Endothelial cell (in vitro differentiated cells): ENCODE data around the gene ADGB. TPM values are rescaled to one million over a fixed set of nuclear protein-coding genes. Genes with fewer than 3 reads are reported as not detected.
"Not testable (repeated sequence)": the region's sequence is repeated elsewhere in the genome, so short reads cannot be mapped to it uniquely, and the experiment has no call there.

ENCODE experiments used
- DNase-seq: peaks from one replicate; pipeline ENCODE4 v3.0.0; 2021; ENCODE audit warnings: low spot score
- H3K27ac Mint-ChIP-seq: one replicate; pipeline ENCODE4 v1.8.0; 2021; ENCODE audit warnings: mixed read lengths, inconsistent platforms; ENCODE audit not compliant: unreplicated experiment
- H3K27me3 Mint-ChIP-seq: one replicate; pipeline ENCODE4 v1.8.0; 2021; ENCODE audit warnings: mild to moderate bottlenecking, moderate library complexity, mixed read lengths, inconsistent platforms; ENCODE audit not compliant: unreplicated experiment
- H3K36me3 Mint-ChIP-seq: one replicate; pipeline ENCODE4 v1.8.0; 2021; ENCODE audit warnings: mild to moderate bottlenecking, low read depth, mixed read lengths, inconsistent platforms; ENCODE audit not compliant: unreplicated experiment
- H3K4me1 Mint-ChIP-seq: one replicate; pipeline ENCODE4 v1.8.0; 2021; ENCODE audit warnings: mild to moderate bottlenecking, mixed read lengths, inconsistent platforms; ENCODE audit not compliant: unreplicated experiment
- H3K4me3 Mint-ChIP-seq: one replicate; pipeline ENCODE4 v1.8.0; 2021; ENCODE audit warnings: mild to moderate bottlenecking, mixed read lengths, inconsistent platforms; ENCODE audit not compliant: unreplicated experiment
- H3K9me3 Mint-ChIP-seq: one replicate; pipeline ENCODE4 v1.8.0; 2021; ENCODE audit warnings: mixed read lengths, inconsistent platforms; ENCODE audit not compliant: unreplicated experiment
- total RNA-seq: library from RNA; stranded (reverse); fragmentation: NEBNext Ultra II Directional; extraction: Animal tissue kit (Norgen Biotek cat#: 25700); gene quantifications from one replicate; pipeline ENCODE4 v1.2.1, GENCODE V29; 2021; ENCODE audit not compliant: unreplicated experiment
- TF ChIP-seq, protein P1 (sequence below): fragments of 200-600 bp; sonication (generic); IDR thresholded peaks from one replicate; pipeline ENCODE4 v1.5.0; 2021; ENCODE audit warnings: antibody characterized with exemption; ENCODE audit not compliant: unreplicated experiment

The ADGB gene
- total RNA-seq, 1 donor from 2014 or later, result not detected

DNA sequence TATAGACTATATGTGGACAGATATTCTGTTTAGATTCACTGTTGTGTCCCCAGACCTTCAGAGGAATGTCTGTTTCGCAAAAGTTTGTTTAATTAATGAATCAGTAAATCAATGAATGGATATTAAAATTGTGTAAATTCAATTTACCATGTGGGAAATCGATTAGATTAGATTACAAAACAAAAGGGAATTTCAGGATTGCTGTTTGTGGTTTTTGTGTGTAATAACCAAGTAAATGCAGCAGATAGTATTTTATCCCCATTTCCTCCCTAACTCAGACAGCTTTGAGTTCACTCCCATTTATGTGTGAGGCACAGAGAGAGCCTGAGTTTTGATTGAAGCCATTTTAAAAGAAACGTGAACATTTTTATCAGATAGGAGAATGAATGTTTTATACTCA lies 214.8 kb downstream of the ADGB start:
- no peaks in the 10 kb centered on the region for H3K36me3 Mint-ChIP-seq
- no peaks in the 10 kb centered on the region for H3K9me3 Mint-ChIP-seq
- no peak overlapping the region for H3K27ac Mint-ChIP-seq
- TF ChIP-seq, protein P1, sequence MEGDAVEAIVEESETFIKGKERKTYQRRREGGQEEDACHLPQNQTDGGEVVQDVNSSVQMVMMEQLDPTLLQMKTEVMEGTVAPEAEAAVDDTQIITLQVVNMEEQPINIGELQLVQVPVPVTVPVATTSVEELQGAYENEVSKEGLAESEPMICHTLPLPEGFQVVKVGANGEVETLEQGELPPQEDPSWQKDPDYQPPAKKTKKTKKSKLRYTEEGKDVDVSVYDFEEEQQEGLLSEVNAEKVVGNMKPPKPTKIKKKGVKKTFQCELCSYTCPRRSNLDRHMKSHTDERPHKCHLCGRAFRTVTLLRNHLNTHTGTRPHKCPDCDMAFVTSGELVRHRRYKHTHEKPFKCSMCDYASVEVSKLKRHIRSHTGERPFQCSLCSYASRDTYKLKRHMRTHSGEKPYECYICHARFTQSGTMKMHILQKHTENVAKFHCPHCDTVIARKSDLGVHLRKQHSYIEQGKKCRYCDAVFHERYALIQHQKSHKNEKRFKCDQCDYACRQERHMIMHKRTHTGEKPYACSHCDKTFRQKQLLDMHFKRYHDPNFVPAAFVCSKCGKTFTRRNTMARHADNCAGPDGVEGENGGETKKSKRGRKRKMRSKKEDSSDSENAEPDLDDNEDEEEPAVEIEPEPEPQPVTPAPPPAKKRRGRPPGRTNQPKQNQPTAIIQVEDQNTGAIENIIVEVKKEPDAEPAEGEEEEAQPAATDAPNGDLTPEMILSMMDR, result no peak
- DNase-seq, result no peak
- H3K4me3 Mint-ChIP-seq, result no peak overlapping the region
- H3K27me3 Mint-ChIP-seq, result no peaks in the 10 kb centered on the region
- H3K4me1 Mint-ChIP-seq, result peaks cover 7% of the 10 kb centered on the region

GRCh38 chr6:146814148-146814750 lies 215.5 kb downstream of the ADGB start:
- Mint-ChIP-seq H3K4me1 (peaks cover 10% of the 10 kb centered on the region), H3K36me3 (no peaks in the 10 kb centered on the region), H3K4me3 (no peak overlapping the region), H3K27me3 (no peaks in the 10 kb centered on the region), H3K9me3 (no peaks in the 10 kb centered on the region), H3K27ac (no peak overlapping the region)
- DNase-seq, result no peak
- TF ChIP-seq, protein P1, result no peak

- not testable (repeated sequence) for H3K4me3 Mint-ChIP-seq, H3K36me3 Mint-ChIP-seq, H3K9me3 Mint-ChIP-seq, H3K27ac Mint-ChIP-seq, H3K27me3 Mint-ChIP-seq, DNase-seq
- H3K4me1 Mint-ChIP-seq, result peaks cover 11% of the 10 kb centered on the region
Observed at GRCh38 chr6:146815511-146816462, 217.0 kb downstream of the ADGB start.

DNA sequence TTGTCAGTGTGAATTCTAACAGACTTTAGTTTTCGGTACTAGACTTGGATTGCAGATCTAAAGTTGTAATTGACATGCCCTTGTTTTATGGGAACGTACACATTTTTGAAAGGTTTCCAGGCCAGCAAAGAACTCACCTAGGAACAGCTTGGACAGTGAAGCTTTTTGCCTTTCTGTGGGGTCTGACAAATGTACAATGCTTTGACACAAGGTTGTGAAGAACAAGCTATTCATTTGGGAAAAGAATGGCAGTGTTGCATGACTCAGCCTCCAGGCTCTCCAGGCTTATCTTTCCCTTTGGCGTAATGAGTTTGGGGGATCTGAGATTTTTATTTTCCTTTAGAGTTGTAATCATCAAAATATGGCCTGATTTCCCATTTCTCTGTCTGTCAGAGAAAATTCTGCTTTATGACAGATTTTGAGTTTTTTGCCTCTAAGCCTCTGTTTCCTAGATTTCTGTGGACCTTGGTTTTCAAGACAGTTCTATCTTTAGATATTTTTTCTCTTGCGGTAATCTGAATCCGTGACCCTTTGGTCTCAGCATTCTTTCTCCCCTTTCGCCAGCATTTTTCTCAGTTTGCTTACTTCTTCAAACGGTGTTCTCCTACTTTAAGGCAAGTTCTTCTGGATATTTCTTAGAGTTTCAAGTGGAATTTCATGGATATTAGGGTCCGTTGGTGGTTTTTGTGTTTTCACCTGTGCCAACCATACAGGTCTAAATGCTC lies 221.0 kb downstream of the ADGB start:
- Mint-ChIP-seq H3K4me1 (peaks cover 7% of the 10 kb centered on the region), H3K27ac (no peak overlapping the region)

More for the DNA sequence above, 221.0 kb downstream of the ADGB start:
- no peaks in the 10 kb centered on the region for H3K9me3 Mint-ChIP-seq
- TF ChIP-seq, protein P1, result no peak
- no peaks in the 10 kb centered on the region for H3K27me3 Mint-ChIP-seq
- no peaks in the 10 kb centered on the region for H3K36me3 Mint-ChIP-seq
- no peak for DNase-seq
- H3K4me3 Mint-ChIP-seq, result no peak overlapping the region
